Ovary (tissue), 3 donors: ENCODE measurements around the gene GRB2.

Experiments used
- CTCF ChIP-seq, 3 donors: fragments of 450-650 bp in 2 of 3; fragments of 200-600 bp in 1 of 3; IDR thresholded peaks; one replicate each; pipeline versions ENCODE4 v1.5.1 to v1.8.0; 2016 to 2022; ENCODE audit warnings: antibody characterized with exemption in 3 of 3, mild to moderate bottlenecking in 1 of 3
- EP300 ChIP-seq: sonication (generic); formaldehyde crosslinking; IDR thresholded peaks from one replicate; pipeline ENCODE4 v1.6.1; 2017; ENCODE audit warnings: antibody characterized with exemption
- POLR2A ChIP-seq: fragments of 450-650 bp; IDR thresholded peaks from one replicate; pipeline ENCODE4 v1.6.1; 2017; ENCODE audit warnings: antibody characterized with exemption, mild to moderate bottlenecking, moderate library complexity
- donor health status: DM: no; HTN: no; CAD: no.

- TF ChIP-seq POLR2A, result no peak
- TF ChIP-seq CTCF (IDR thresholded peaks at IDR 0.05), result no peak
- no peak for TF ChIP-seq EP300
Observed at GRCh38 chr17:75272848-75273184, 132.7 kb downstream of the GRB2 start.
